Measurements from ENCODE around the gene TRAPPC11. TPM values are rescaled to one million over a fixed set of nuclear protein-coding genes. Genes with fewer than 3 reads are reported as not detected.

TRAPPC11 gene
- total RNA-seq, 2 donors from 2014 or later, result 38.4 to 49.7 TPM

DNA sequence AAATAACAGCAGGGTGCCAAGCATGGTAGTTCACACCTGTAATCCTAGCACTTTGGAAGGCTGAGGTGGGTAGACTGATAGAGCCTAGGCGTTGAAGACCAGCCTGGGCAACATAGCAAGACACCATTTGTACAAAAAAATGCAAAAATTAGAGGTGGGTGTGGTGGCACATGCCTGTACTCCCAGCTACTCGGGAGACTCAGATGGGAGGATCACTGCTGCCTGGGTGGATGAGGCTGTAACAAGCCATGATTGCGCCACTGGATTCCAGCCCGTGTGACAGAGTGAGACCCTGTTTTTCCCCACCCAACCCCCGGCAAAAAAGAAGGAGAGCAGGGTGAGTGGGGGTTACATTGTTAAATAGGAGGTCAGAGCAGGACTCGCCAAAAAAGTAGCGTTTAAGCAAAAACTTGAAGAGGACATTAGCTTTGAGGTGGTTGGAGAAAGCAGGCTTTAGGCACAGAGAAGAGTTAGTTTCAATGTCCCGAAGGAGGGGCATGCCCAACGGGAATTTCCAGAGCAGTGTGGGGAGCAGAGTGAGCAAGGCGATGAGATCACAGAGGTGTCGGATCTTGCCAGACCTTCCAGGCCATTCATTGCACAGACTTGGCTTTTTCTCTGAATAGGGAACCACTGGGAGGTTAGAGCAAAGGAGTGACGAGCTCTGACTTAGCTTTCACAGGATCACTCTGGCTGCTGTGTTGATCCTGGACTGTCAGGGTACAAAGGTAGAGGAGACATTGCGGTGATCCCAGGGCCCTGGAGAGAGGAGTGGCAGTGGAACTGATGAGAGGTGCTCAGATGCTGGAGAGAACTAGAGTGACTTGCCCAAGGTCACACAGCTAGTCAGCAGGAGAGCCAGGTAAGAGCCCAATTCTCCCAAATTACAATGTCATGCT lies 70.6 kb downstream of the TRAPPC11 start:
- Mint-ChIP-seq H3K27me3 (ENCODE audit: insufficient read depth) (peaks cover 3% of the 10 kb centered on the region), H3K9me3 (no peaks in the 10 kb centered on the region), H3K4me3 (no peak overlapping the region), H3K36me3 (ENCODE audit: low read depth) (no peaks in the 10 kb centered on the region), H3K27ac (no peak overlapping the region), H3K4me1 (no peaks in the 10 kb centered on the region)
- no peaks in the 10 kb centered on the region for H3K36me3 ChIP-seq (ENCODE audit: control insufficient read depth, insufficient read depth, low read length)
- no peaks in the 10 kb centered on the region for H3K9me3 ChIP-seq (ENCODE audit: control insufficient read depth, low read length)
- no peaks in the 10 kb centered on the region for H3K4me1 ChIP-seq (ENCODE audit: control insufficient read depth, insufficient read depth, low read length)
- WGBS, 2 experiments (ENCODE audit: insufficient coverage in 1 of 2, insufficient read length in 1 of 2), result 81 to 85% methylated on average over 10 to 13 of the region's 13 CpGs
- no peak overlapping the region for H3K27ac ChIP-seq (ENCODE audit: low read depth, low read length)
- H3K27me3 ChIP-seq (ENCODE audit: control insufficient read depth, insufficient read depth, low read length, poor library complexity, severe bottlenecking), result no peaks in the 10 kb centered on the region
- DNase-seq, result no peak
- no peak overlapping the region for H3K4me3 ChIP-seq (ENCODE audit: low read length)
- no peak overlapping the region for H3K9ac ChIP-seq (ENCODE audit: extremely low read depth, low read length, poor library complexity, severe bottlenecking)
- TF ChIP-seq, protein P1, sequence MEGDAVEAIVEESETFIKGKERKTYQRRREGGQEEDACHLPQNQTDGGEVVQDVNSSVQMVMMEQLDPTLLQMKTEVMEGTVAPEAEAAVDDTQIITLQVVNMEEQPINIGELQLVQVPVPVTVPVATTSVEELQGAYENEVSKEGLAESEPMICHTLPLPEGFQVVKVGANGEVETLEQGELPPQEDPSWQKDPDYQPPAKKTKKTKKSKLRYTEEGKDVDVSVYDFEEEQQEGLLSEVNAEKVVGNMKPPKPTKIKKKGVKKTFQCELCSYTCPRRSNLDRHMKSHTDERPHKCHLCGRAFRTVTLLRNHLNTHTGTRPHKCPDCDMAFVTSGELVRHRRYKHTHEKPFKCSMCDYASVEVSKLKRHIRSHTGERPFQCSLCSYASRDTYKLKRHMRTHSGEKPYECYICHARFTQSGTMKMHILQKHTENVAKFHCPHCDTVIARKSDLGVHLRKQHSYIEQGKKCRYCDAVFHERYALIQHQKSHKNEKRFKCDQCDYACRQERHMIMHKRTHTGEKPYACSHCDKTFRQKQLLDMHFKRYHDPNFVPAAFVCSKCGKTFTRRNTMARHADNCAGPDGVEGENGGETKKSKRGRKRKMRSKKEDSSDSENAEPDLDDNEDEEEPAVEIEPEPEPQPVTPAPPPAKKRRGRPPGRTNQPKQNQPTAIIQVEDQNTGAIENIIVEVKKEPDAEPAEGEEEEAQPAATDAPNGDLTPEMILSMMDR (conservative IDR thresholded peaks at IDR 0.05), result no peak

DNA sequence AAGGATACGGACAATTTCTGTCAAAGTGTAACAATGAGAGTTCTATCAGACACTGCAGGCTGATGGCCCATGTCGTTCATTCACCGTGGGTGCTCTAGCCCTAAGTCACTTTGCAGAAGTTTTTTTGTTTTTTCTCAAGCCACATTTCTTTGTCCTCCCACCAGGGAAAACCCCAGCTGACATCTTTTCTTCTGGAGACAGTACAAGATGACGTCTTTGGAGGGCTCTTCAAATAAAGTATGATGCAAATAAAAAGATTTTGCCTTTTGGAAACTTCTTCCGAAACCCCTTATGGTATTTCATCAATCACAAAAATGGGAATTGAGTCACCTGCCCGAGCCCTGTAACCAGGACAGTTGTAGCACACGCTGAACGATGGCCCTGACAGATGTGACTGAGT lies 73.2 kb downstream of the TRAPPC11 start:
- no peaks in the 10 kb centered on the region for H3K4me1 Mint-ChIP-seq
- no peak overlapping the region for H3K4me3 Mint-ChIP-seq
- no peaks in the 10 kb centered on the region for H3K4me1 ChIP-seq (ENCODE audit: control insufficient read depth, insufficient read depth, low read length)
- no peaks in the 10 kb centered on the region for H3K36me3 ChIP-seq (ENCODE audit: control insufficient read depth, insufficient read depth, low read length)
- no peaks in the 10 kb centered on the region for H3K9me3 ChIP-seq (ENCODE audit: control insufficient read depth, low read length)
- no peaks in the 10 kb centered on the region for H3K36me3 Mint-ChIP-seq (ENCODE audit: low read depth)
- no peak overlapping the region for H3K9ac ChIP-seq (ENCODE audit: extremely low read depth, low read length, poor library complexity, severe bottlenecking)
- no peak overlapping the region for H3K27ac Mint-ChIP-seq
- no peak overlapping the region for H3K27ac ChIP-seq (ENCODE audit: low read depth, low read length)
- TF ChIP-seq, protein P1 (conservative IDR thresholded peaks at IDR 0.05), result no peak
- 93 to 94% methylated on average over 4 to 8 of the region's 8 CpGs for WGBS, 2 experiments (ENCODE audit: insufficient coverage in 1 of 2, insufficient read length in 1 of 2)
- H3K27me3 ChIP-seq (ENCODE audit: control insufficient read depth, insufficient read depth, low read length, poor library complexity, severe bottlenecking), result no peaks in the 10 kb centered on the region
- no peaks in the 10 kb centered on the region for H3K9me3 Mint-ChIP-seq
- no peak for DNase-seq
- no peak overlapping the region for H3K4me3 ChIP-seq (ENCODE audit: low read length)
- H3K27me3 Mint-ChIP-seq (ENCODE audit: insufficient read depth), result no peaks in the 10 kb centered on the region

DNA sequence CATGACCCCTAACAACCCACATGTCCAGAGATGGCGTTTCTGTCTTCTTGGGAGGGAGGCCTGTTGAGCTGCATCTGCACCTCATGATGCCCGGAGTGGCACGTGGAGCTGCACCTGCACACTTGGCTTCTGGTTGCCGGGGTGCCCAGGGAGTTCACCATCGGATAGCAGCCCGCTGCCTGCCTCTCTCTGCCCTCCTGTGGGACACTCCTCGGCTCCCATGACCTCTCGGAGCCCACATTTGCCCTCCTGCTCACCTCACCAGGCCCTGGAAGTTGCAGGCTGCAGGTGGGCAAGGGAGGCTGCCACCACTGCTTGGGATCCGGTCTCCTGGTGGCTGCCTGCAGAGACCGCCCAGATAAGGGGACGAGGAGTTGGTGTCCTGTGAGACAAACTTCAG lies 74.1 kb downstream of the TRAPPC11 start:
- H3K27me3 Mint-ChIP-seq (ENCODE audit: insufficient read depth), result no peaks in the 10 kb centered on the region
- Histone ChIP-seq H3K36me3 (ENCODE audit: control insufficient read depth, insufficient read depth, low read length) (no peaks in the 10 kb centered on the region), H3K9me3 (ENCODE audit: control insufficient read depth, low read length) (no peaks in the 10 kb centered on the region), H3K4me3 (ENCODE audit: low read length) (no peak overlapping the region), H3K4me1 (ENCODE audit: control insufficient read depth, insufficient read depth, low read length) (no peaks in the 10 kb centered on the region), H3K9ac (ENCODE audit: extremely low read depth, low read length, poor library complexity, severe bottlenecking) (no peak overlapping the region), H3K27me3 (ENCODE audit: control insufficient read depth, insufficient read depth, low read length, poor library complexity, severe bottlenecking) (no peaks in the 10 kb centered on the region), H3K27ac (ENCODE audit: low read depth, low read length) (no peak overlapping the region)
- no peak overlapping the region for H3K4me3 Mint-ChIP-seq
- peaks cover 6% of the 10 kb centered on the region for H3K9me3 Mint-ChIP-seq
- H3K36me3 Mint-ChIP-seq (ENCODE audit: low read depth), result no peaks in the 10 kb centered on the region
- no peaks in the 10 kb centered on the region for H3K4me1 Mint-ChIP-seq
- TF ChIP-seq, protein P1 (conservative IDR thresholded peaks at IDR 0.05), result no peak
- H3K27ac Mint-ChIP-seq, result no peak overlapping the region
- no peak for DNase-seq
- 89 to 91% methylated on average over 6 to 11 of the region's 11 CpGs for WGBS, 2 experiments (ENCODE audit: insufficient coverage in 1 of 2, insufficient read length in 1 of 2)
